ENCODE data around the gene OR5A2. TPM values are rescaled to one million over a fixed set of nuclear protein-coding genes. Genes with fewer than 3 reads are reported as not detected.

The OR5A2 gene
- total and polyA plus RNA-seq, 2 of the 8 experiments (the other 6 are each of a cell fraction or from before 2014, with no cell fraction given) = not detected

GRCh38 chr11:59403546-59403945 is 22.7 kb downstream of the OR5A2 start:
- Histone ChIP-seq H4K91ac (replicated peaks; ENCODE audit: insufficient read length, low read length) (no peak overlapping the region), H3K79me2 (ENCODE audit: control insufficient read depth in 1 of 2, insufficient read depth in 2 of 2, low read length in 2 of 2) (no peaks in the 10 kb centered on the region), H4K5ac (ENCODE audit: insufficient read length, low read depth, low read length) (no peak overlapping the region), H2BK15ac (ENCODE audit: low read length) (no peak overlapping the region), H3K4me2 (ENCODE audit: insufficient read depth in 1 of 2, low read depth in 2 of 2, low read length in 2 of 2) (no peak overlapping the region), H3K27ac (ENCODE audit: low read depth, low read length) (no peak overlapping the region), H2BK20ac (ENCODE audit: low read length) (no peak overlapping the region), H3K4me3 (ENCODE audit: extremely low read depth in 1 of 4, insufficient read depth in 2 of 4, low read depth in 3 of 4, low read length in 4 of 4) (peak overlapping the region in 1 of 4 experiments; percentile 12; a peak in 1 of 8 replicates), H4K20me1 (replicated peaks in 1 of 2; ENCODE audit: control insufficient read depth in 1 of 2, insufficient read depth in 2 of 2, low read length in 2 of 2) (no peaks in the 10 kb centered on the region), H3K4ac (replicated peaks; ENCODE audit: insufficient read length, low read depth, low read length) (no peak overlapping the region), H3K14ac (ENCODE audit: insufficient read length) (no peak overlapping the region), H3K23ac (ENCODE audit: insufficient read length) (no peak overlapping the region), H2BK5ac (ENCODE audit: low read depth, low read length) (no peak overlapping the region), H2AFZ (ENCODE audit: low read length) (no peak overlapping the region), H3K79me1 (ENCODE audit: low read depth, low read length) (no peaks in the 10 kb centered on the region), H3K56ac (replicated peaks; ENCODE audit: insufficient read length, low read depth, low read length) (no peak overlapping the region), H3K18ac (ENCODE audit: extremely low read depth, low read length) (no peak overlapping the region), H2BK12ac (ENCODE audit: low read depth, low read length) (no peak overlapping the region), H3K4me1 (replicated peaks in 1 of 4; ENCODE audit: control insufficient read depth in 3 of 4, insufficient read depth in 4 of 4, low read length in 3 of 4) (no peaks in the 10 kb centered on the region), H3K23me2 (ENCODE audit: low read depth, low read length) (no peaks in the 10 kb centered on the region), H3K9ac (replicated peaks in 1 of 4; ENCODE audit: extremely low read depth in 1 of 4, low read depth in 3 of 4, low read length in 3 of 4) (no peak overlapping the region), H3K27me3 (replicated peaks in 1 of 4; ENCODE audit: control insufficient read depth in 3 of 4, extremely low read depth in 1 of 4, insufficient read depth in 3 of 4, low read length in 3 of 4) (no peaks in the 10 kb centered on the region), H2AK5ac (ENCODE audit: low read depth, low read length) (no peak overlapping the region), H3K36me3 (ENCODE audit: control insufficient read depth in 2 of 4, insufficient read depth in 4 of 4, low read length in 3 of 4) (no peaks in the 10 kb centered on the region), H3K9me3 (ENCODE audit: insufficient read depth in 2 of 2, low read depth in 1 of 2, low read length in 1 of 2) (peaks cover 13 to 31% of the 10 kb centered on the region in 2 experiments), H2BK120ac (replicated peaks; ENCODE audit: low read depth, low read length) (no peak overlapping the region), H4K8ac (ENCODE audit: extremely low read depth, insufficient read depth, low read length) (no peak overlapping the region)
- TF ChIP-seq RNF2 (IDR thresholded peaks at IDR 0.05; ENCODE audit: borderline replicate concordance, low read depth, low read length, missing control alignments, poor library complexity, severe bottlenecking) (no peak), TBP (IDR thresholded peaks at IDR 0.05; ENCODE audit: low read depth, low read length) (no peak), SIX5 (IDR thresholded peaks at IDR 0.05; ENCODE audit: low read depth, low read length) (no peak), EZH2 (IDR thresholded peaks at IDR 0.05; ENCODE audit: low read depth, low read length, severe bottlenecking) (no peak), YY1 (IDR thresholded peaks at IDR 0.05; ENCODE audit: low read depth, low read length) (no peak), KDM5A (IDR thresholded peaks at IDR 0.05; ENCODE audit: low read length) (no peak), SP4 (IDR thresholded peaks at IDR 0.05; ENCODE audit: low read length) (no peak), TAF7 (optimal IDR thresholded peaks at IDR 0.05; ENCODE audit: borderline replicate concordance, low read depth, low read length) (no peak), JUN (IDR thresholded peaks at IDR 0.05; ENCODE audit: low read depth, low read length) (no peak), SIRT6 (IDR thresholded peaks at IDR 0.05; ENCODE audit: low read length) (no peak), CEBPB (IDR thresholded peaks at IDR 0.05; ENCODE audit: low read depth, low read length) (no peak), RAD21 (IDR thresholded peaks at IDR 0.05 in 1 of 2, conservative IDR thresholded peaks at IDR 0.05 in 1 of 2; ENCODE audit: low read depth in 2 of 2, low read length in 2 of 2) (no peak), CHD1 (IDR thresholded peaks at IDR 0.05; ENCODE audit: low read depth, low read length) (no peak)
- TF ChIP-seq, protein P1, sequence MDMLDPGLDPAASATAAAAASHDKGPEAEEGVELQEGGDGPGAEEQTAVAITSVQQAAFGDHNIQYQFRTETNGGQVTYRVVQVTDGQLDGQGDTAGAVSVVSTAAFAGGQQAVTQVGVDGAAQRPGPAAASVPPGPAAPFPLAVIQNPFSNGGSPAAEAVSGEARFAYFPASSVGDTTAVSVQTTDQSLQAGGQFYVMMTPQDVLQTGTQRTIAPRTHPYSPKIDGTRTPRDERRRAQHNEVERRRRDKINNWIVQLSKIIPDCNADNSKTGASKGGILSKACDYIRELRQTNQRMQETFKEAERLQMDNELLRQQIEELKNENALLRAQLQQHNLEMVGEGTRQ (IDR thresholded peaks at IDR 0.05; ENCODE audit: low read length) = no peak
- POLR2A ChIA-PET (ENCODE audit: partially characterized antibody) = no interaction called here
- no peak for DNase-seq (ENCODE audit: low read depth in 1 of 2, low spot score in 2 of 2)
- CTCF ChIA-PET (ENCODE audit: partially characterized antibody) = no interaction called here
- FAIRE-seq = no peak

Data from H1 (cell line).